SU-DHL-6 (cell line): ENCODE results near the gene PRMT3.
A peak's percentile ranks its signal among the peaks of the same experiment; 100 is the strongest.
"Not testable (repeated sequence)": the region's sequence is repeated elsewhere in the genome, so short reads cannot be mapped to it uniquely, and the experiment has no call there.

Experiments
- H2AFZ ChIP-seq: fragments of 200-600 bp; sonication (generic); 2 replicates; pipeline ENCODE4 v1.6.1; 2014; ENCODE audit warnings: low read depth, mild to moderate bottlenecking, moderate library complexity, mixed read lengths, antibody characterized with exemption, low read length; ENCODE audit not compliant: severe bottlenecking
- H3F3A ChIP-seq: fragments of 200-600 bp; shearing (Covaris generic); 2 replicates; pipeline ENCODE4 v1.6.0; 2016; ENCODE audit warnings: antibody characterized with exemption, mild to moderate bottlenecking; ENCODE audit not compliant: insufficient read depth
- H3K27ac ChIP-seq: fragments of 200-600 bp; sonication (generic); 2 replicates; pipeline ENCODE4 v1.5.1; 2016; ENCODE audit warnings: low read depth, mild to moderate bottlenecking, low read length, moderate library complexity, mixed read lengths
- H3K27me3 ChIP-seq: fragments of 200-600 bp; sonication (generic), shearing (Covaris generic); 2 replicates; pipeline ENCODE4 v1.6.0; 2014; ENCODE audit warnings: mild to moderate bottlenecking, low read length
- H3K36me3 ChIP-seq: fragments of 200-600 bp; sonication (generic); 2 replicates; pipeline ENCODE4 v1.6.1; 2014; ENCODE audit warnings: mild to moderate bottlenecking, low read length, mixed read lengths
- H3K4me2 ChIP-seq: fragments of 300-600, 200-600 bp; shearing (Covaris generic), sonication (generic); 2 replicates; pipeline ENCODE4 v1.6.0; 2014; ENCODE audit warnings: low read length, low read depth, mild to moderate bottlenecking; ENCODE audit not compliant: poor library complexity, severe bottlenecking
- H3K4me3 ChIP-seq: fragments of 200-600 bp; sonication (generic); 2 replicates; pipeline ENCODE4 v1.5.1; 2014; ENCODE audit warnings: antibody characterized with exemption, low read length, mild to moderate bottlenecking, mixed read lengths; ENCODE audit not compliant: insufficient read depth, poor library complexity, severe bottlenecking
- H3K79me2 ChIP-seq: fragments of 200-600 bp; sonication (generic); 2 replicates; pipeline ENCODE4 v1.6.1; 2014; ENCODE audit warnings: mild to moderate bottlenecking, low read length, moderate library complexity; ENCODE audit not compliant: insufficient read depth
- H3K9ac ChIP-seq: fragments of 200-600 bp; sonication (generic); 2 replicates; pipeline ENCODE4 v1.7.0; 2014; ENCODE audit warnings: mild to moderate bottlenecking, low read length
- H3K9me2 ChIP-seq: fragments of 200-600 bp; sonication (generic); replicated peaks from 2 replicates; pipeline ENCODE4 v1.6.1; 2014; ENCODE audit warnings: low read length; ENCODE audit not compliant: insufficient read depth
- H3K9me3 ChIP-seq: fragments of 200-600 bp; sonication (generic); 2 replicates; pipeline ENCODE4 v1.6.1; 2014; ENCODE audit warnings: low read length, mixed read lengths; ENCODE audit not compliant: insufficient read depth
- H4K20me1 ChIP-seq: fragments of 200-600 bp; sonication (generic); 2 replicates; pipeline ENCODE4 v1.6.1; 2014; ENCODE audit warnings: low read depth, mild to moderate bottlenecking, antibody characterized with exemption, low read length, moderate library complexity, mixed read lengths
- EZH2phosphoT487 ChIP-seq: fragments of 200-600 bp; sonication (generic), shearing (Covaris generic); conservative IDR thresholded peaks from 2 replicates; pipeline ENCODE4 v1.6.1; 2018; ENCODE audit warnings: mild to moderate bottlenecking, antibody characterized with exemption, low read length, moderate library complexity, mixed read lengths
- TF ChIP-seq, protein P1 (sequence below): fragments of 200-600 bp; sonication (generic); IDR thresholded peaks from one replicate; pipeline ENCODE4 v1.5.1; 2017; ENCODE audit warnings: antibody characterized with exemption, mild to moderate bottlenecking, low read length, moderate library complexity; ENCODE audit not compliant: insufficient read depth, poor library complexity, severe bottlenecking

Gene PRMT3

DNA sequence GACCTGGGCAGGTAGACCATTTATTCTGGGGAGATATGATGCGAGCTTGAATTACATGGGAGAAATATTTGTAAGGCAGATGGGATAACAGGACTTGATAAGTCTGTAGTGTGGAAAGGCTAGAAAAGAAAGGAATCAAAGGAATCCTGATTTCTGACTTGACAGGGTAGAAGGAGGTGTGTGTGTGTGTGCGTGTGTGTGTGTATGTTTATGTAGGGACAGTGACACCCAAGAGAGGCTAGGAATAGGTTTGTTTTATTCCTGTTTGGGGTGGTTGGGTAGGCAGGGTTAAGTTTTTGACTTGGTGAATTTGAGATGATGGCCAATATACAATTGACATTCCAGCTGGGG, 24.4 kb upstream of the PRMT3 start:
- no peaks in the 10 kb centered on the region for H3K27me3 ChIP-seq
- H3K9me2 ChIP-seq = no peaks in the 10 kb centered on the region
- H3K9me3 ChIP-seq = no peaks in the 10 kb centered on the region
- no peaks in the 10 kb centered on the region for H4K20me1 ChIP-seq
- peak overlapping the region; percentile 68 for H3K4me3 ChIP-seq
- peaks cover 17% of the 10 kb centered on the region for H3K79me2 ChIP-seq
- H3K4me2 ChIP-seq = peak overlapping the region; percentile 90
- H2AFZ ChIP-seq = peak overlapping the region; percentile 79
- H3K27ac ChIP-seq = no peak overlapping the region
- H3K9ac ChIP-seq = peak overlapping the region; percentile 72
- peaks cover 5% of the 10 kb centered on the region for H3F3A ChIP-seq
- TF ChIP-seq, protein P1, sequence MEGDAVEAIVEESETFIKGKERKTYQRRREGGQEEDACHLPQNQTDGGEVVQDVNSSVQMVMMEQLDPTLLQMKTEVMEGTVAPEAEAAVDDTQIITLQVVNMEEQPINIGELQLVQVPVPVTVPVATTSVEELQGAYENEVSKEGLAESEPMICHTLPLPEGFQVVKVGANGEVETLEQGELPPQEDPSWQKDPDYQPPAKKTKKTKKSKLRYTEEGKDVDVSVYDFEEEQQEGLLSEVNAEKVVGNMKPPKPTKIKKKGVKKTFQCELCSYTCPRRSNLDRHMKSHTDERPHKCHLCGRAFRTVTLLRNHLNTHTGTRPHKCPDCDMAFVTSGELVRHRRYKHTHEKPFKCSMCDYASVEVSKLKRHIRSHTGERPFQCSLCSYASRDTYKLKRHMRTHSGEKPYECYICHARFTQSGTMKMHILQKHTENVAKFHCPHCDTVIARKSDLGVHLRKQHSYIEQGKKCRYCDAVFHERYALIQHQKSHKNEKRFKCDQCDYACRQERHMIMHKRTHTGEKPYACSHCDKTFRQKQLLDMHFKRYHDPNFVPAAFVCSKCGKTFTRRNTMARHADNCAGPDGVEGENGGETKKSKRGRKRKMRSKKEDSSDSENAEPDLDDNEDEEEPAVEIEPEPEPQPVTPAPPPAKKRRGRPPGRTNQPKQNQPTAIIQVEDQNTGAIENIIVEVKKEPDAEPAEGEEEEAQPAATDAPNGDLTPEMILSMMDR = no peak
- no peak for TF ChIP-seq EZH2phosphoT487
- no peaks in the 10 kb centered on the region for H3K36me3 ChIP-seq

- Histone ChIP-seq H3K9me3 (no peaks in the 10 kb centered on the region), H3K4me2 (peak within 1 kb of the TSS; percentile 90), H3K27ac (peak within 1 kb of the TSS; percentile 40), H3K4me3 (peak within 1 kb of the TSS; percentile 68), H3K36me3 (no peaks in the 10 kb centered on the region), H3F3A (peaks cover 5% of the 10 kb centered on the region), H2AFZ (peak within 1 kb of the TSS; percentile 79), H3K9ac (peak within 1 kb of the TSS; percentile 72), H3K9me2 (no peaks in the 10 kb centered on the region), H4K20me1 (no peaks in the 10 kb centered on the region), H3K79me2 (peaks cover 17% of the 10 kb centered on the region), H3K27me3 (no peaks in the 10 kb centered on the region)
- TF ChIP-seq, protein P1 = no peak
- TF ChIP-seq EZH2phosphoT487 = no peak
Measured at GRCh38 chr11:20363500-20364340, 23.8 kb upstream of the PRMT3 start, which contains the start of gene HTATIP2. Gene HTATIP2, plus strand, starts transcription at chr11:20363714. Its CDS starts 524 bp downstream, at chr11:20364238.

DNA sequence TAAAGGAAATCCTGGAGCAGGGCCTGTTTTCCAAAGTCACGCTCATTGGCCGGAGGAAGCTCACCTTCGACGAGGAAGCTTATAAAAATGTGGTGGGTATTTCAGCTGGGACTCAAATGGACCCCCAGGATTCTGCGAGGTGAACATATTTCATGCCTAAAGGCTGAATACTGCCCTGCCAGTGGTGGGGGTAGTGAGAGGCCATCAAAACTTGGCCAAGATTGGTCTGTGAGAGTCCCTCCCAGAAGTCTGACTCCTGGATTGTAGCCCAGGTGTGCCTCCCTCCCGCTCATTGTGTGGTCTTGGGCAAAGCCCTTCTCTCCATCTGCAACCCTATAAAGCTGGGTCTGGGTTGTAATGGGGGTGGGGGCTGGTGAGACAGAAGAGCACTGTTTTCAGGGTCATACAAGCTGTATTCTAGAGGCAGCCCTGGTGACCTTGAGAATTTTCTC, 23.1 kb upstream of the PRMT3 start:
- no peak for TF ChIP-seq EZH2phosphoT487
- TF ChIP-seq, protein P1 = no peak
- Histone ChIP-seq H3K4me3 (peak overlapping the region; percentile 68), H3K9me2 (no peaks in the 10 kb centered on the region), H4K20me1 (no peaks in the 10 kb centered on the region), H3K79me2 (peaks cover 17% of the 10 kb centered on the region), H3F3A (peaks cover 5% of the 10 kb centered on the region), H3K36me3 (no peaks in the 10 kb centered on the region), H3K27ac (peak overlapping the region; percentile 40), H3K27me3 (no peaks in the 10 kb centered on the region), H3K9ac (peak overlapping the region; percentile 72), H3K4me2 (peak overlapping the region; percentile 90), H3K9me3 (no peaks in the 10 kb centered on the region), H2AFZ (peak overlapping the region; percentile 79)

GRCh38 chr11:20365465-20365864, 22.1 kb upstream of the PRMT3 start:
- not testable (repeated sequence) for H3K27ac ChIP-seq, H3K9ac ChIP-seq, H4K20me1 ChIP-seq, H3K9me3 ChIP-seq, H3K4me3 ChIP-seq, H3K9me2 ChIP-seq, H3F3A ChIP-seq, H3K27me3 ChIP-seq, H2AFZ ChIP-seq, H3K36me3 ChIP-seq
- Histone ChIP-seq H3K4me2 (peak overlapping the region; percentile 17), H3K79me2 (peaks cover 17% of the 10 kb centered on the region)
